ENCODE results near the gene SMIM22. TPM values are rescaled to one million over a fixed set of nuclear protein-coding genes. Genes with fewer than 3 reads are reported as not detected.

Gene SMIM22
- total RNA-seq, 2 donors from 2014 or later, result not detected

GRCh38 chr16:4754865-4755264 lies 40.3 kb upstream of the SMIM22 start:
- DNase-seq, result no peak
- peaks cover 17% of the 10 kb centered on the region for H3K9me3 Mint-ChIP-seq
- H3K4me1 ChIP-seq (ENCODE audit: control insufficient read depth, insufficient read depth, low read length), result no peaks in the 10 kb centered on the region
- H3K4me3 Mint-ChIP-seq, result no peak overlapping the region
- no peak overlapping the region for H3K27ac ChIP-seq (ENCODE audit: low read depth, low read length)
- no peaks in the 10 kb centered on the region for H3K4me1 Mint-ChIP-seq
- H3K4me3 ChIP-seq (ENCODE audit: low read length), result no peak overlapping the region
- 89 to 100% methylated on average over 4 of the region's 4 CpGs for WGBS, 2 experiments (ENCODE audit: insufficient coverage in 1 of 2, insufficient read length in 1 of 2)
- H3K27me3 Mint-ChIP-seq (ENCODE audit: insufficient read depth), result no peaks in the 10 kb centered on the region
- TF ChIP-seq, protein P1, sequence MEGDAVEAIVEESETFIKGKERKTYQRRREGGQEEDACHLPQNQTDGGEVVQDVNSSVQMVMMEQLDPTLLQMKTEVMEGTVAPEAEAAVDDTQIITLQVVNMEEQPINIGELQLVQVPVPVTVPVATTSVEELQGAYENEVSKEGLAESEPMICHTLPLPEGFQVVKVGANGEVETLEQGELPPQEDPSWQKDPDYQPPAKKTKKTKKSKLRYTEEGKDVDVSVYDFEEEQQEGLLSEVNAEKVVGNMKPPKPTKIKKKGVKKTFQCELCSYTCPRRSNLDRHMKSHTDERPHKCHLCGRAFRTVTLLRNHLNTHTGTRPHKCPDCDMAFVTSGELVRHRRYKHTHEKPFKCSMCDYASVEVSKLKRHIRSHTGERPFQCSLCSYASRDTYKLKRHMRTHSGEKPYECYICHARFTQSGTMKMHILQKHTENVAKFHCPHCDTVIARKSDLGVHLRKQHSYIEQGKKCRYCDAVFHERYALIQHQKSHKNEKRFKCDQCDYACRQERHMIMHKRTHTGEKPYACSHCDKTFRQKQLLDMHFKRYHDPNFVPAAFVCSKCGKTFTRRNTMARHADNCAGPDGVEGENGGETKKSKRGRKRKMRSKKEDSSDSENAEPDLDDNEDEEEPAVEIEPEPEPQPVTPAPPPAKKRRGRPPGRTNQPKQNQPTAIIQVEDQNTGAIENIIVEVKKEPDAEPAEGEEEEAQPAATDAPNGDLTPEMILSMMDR (conservative IDR thresholded peaks at IDR 0.05), result no peak
- peaks cover 63% of the 10 kb centered on the region for H3K36me3 Mint-ChIP-seq (ENCODE audit: low read depth)
- H3K27ac Mint-ChIP-seq, result no peak overlapping the region
- H3K9ac ChIP-seq (ENCODE audit: extremely low read depth, low read length, poor library complexity, severe bottlenecking), result no peak overlapping the region
- peaks cover 17% of the 10 kb centered on the region for H3K9me3 ChIP-seq (ENCODE audit: control insufficient read depth, low read length)
- peaks cover 65% of the 10 kb centered on the region for H3K36me3 ChIP-seq (ENCODE audit: control insufficient read depth, insufficient read depth, low read length)
- H3K27me3 ChIP-seq (ENCODE audit: control insufficient read depth, insufficient read depth, low read length, poor library complexity, severe bottlenecking), result no peaks in the 10 kb centered on the region

DNA sequence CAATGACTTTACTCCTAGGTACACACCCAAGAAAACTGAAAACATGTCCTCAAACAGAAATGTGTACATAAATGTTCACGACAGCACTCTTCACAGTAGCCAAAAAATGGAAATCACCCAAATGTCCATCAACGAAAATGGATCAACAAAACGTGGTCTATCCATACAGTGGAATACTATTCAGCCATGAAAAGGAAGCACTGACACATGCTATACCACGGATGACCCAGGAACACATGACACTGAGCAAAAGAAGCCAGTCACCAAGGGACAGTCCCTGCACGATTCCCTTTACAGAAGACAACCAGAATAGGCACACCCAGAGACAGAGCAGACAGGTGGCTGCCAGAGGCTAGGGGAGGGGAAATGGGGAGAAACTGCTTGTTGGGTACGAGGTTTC lies 39.5 kb upstream of the SMIM22 start:
- Mint-ChIP-seq H3K27me3 (ENCODE audit: insufficient read depth) (no peaks in the 10 kb centered on the region), H3K4me1 (no peaks in the 10 kb centered on the region), H3K27ac (no peak overlapping the region), H3K9me3 (peaks cover 17% of the 10 kb centered on the region), H3K4me3 (no peak overlapping the region), H3K36me3 (ENCODE audit: low read depth) (peaks cover 71% of the 10 kb centered on the region)
- H3K9ac ChIP-seq (ENCODE audit: extremely low read depth, low read length, poor library complexity, severe bottlenecking), result no peak overlapping the region
- peak overlapping the region; percentile 36 for H3K4me3 ChIP-seq (ENCODE audit: low read length)
- H3K27ac ChIP-seq (ENCODE audit: low read depth, low read length), result no peak overlapping the region
- no peaks in the 10 kb centered on the region for H3K27me3 ChIP-seq (ENCODE audit: control insufficient read depth, insufficient read depth, low read length, poor library complexity, severe bottlenecking)
- H3K36me3 ChIP-seq (ENCODE audit: control insufficient read depth, insufficient read depth, low read length), result peaks cover 72% of the 10 kb centered on the region
- TF ChIP-seq, protein P1 (conservative IDR thresholded peaks at IDR 0.05), result no peak
- WGBS, 2 experiments (ENCODE audit: insufficient coverage in 1 of 2, insufficient read length in 1 of 2), result 92 to 95% methylated on average over 6 of the region's 6 CpGs
- H3K9me3 ChIP-seq (ENCODE audit: control insufficient read depth, low read length), result peaks cover 17% of the 10 kb centered on the region
- H3K4me1 ChIP-seq (ENCODE audit: control insufficient read depth, insufficient read depth, low read length), result no peaks in the 10 kb centered on the region
- DNase-seq, result no peak

- WGBS, 2 experiments (ENCODE audit: insufficient coverage in 1 of 2, insufficient read length in 1 of 2), result 95 to 96% methylated on average over 11 to 23 of the region's 23 CpGs
- no peak overlapping the region for H3K9ac ChIP-seq (ENCODE audit: extremely low read depth, low read length, poor library complexity, severe bottlenecking)
- Mint-ChIP-seq H3K9me3 (peaks cover 11% of the 10 kb centered on the region), H3K4me3 (no peak overlapping the region), H3K4me1 (no peaks in the 10 kb centered on the region), H3K27ac (no peak overlapping the region), H3K36me3 (ENCODE audit: low read depth) (peaks cover 79% of the 10 kb centered on the region), H3K27me3 (ENCODE audit: insufficient read depth) (no peaks in the 10 kb centered on the region)
- DNase-seq, result no peak
- H3K4me1 ChIP-seq (ENCODE audit: control insufficient read depth, insufficient read depth, low read length), result no peaks in the 10 kb centered on the region
- no peaks in the 10 kb centered on the region for H3K27me3 ChIP-seq (ENCODE audit: control insufficient read depth, insufficient read depth, low read length, poor library complexity, severe bottlenecking)
- H3K9me3 ChIP-seq (ENCODE audit: control insufficient read depth, low read length), result peaks cover 11% of the 10 kb centered on the region
- H3K4me3 ChIP-seq (ENCODE audit: low read length), result no peak overlapping the region
- peaks cover 68% of the 10 kb centered on the region for H3K36me3 ChIP-seq (ENCODE audit: control insufficient read depth, insufficient read depth, low read length)
- TF ChIP-seq, protein P1 (conservative IDR thresholded peaks at IDR 0.05), result peak; percentile 16
- H3K27ac ChIP-seq (ENCODE audit: low read depth, low read length), result no peak overlapping the region
These were observed 34.8 kb upstream of the SMIM22 start for GRCh38 chr16:4760221-4760910.

All from endodermal cell (in vitro differentiated cells).